Subcutaneous adipose tissue (tissue), 4 donors: ENCODE measurements around the gene PHF1. TPM values are rescaled to one million over a fixed set of nuclear protein-coding genes. Genes with fewer than 3 reads are reported as not detected.

Experiments used
- total RNA-seq, 4 donors: library from RNA; depleted of rRNA; stranded (reverse); fragments of >200 nt; gene quantifications; one replicate each; pipeline ENCODE4 v1.1.0, GENCODE V29; 2016
- TF ChIP-seq, protein P1 (sequence below): fragments of 450-650 bp; IDR thresholded peaks from one replicate; pipeline ENCODE4 v1.5.1; 2016; ENCODE audit warnings: low read depth, mild to moderate bottlenecking, control low read depth, antibody characterized with exemption, moderate library complexity

Gene PHF1
- total RNA-seq, 4 donors from 2014 or later, result 21.4 to 84.0 (median 48.3) TPM

DNA sequence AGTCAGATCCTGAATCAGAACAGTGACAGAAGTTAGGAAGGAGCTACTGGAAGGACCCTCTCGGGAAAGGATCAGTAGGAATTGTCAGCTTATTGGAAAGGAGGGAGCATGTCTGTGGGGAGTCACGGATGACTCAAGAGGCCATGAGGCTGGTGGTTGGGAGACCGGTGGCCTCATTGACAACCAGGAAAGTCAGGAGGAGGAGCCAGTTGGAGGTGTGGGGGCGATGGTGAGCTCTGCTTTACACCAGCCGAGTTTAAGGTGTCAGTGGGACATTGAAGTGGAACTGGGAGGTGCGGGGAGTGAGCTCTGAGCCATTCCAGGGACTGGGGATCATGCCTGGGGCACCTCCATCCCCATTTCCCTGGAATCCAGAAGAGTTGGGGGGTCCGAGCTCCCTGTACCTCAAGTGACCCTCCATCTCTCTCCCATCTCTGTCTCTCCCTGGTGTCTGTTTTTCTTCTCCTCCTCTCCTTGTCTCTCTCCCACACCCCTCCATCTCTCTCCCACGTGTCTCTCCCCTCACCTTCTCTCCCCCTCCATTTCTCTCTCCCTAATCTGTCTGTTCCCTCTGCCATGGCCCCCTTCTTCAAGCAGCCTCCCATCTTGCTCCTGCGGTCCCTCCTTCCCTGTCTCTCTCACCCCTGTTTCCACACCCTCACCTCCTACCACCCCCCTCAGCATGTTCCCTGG, 29.3 kb downstream of the PHF1 start:
- TF ChIP-seq, protein P1, sequence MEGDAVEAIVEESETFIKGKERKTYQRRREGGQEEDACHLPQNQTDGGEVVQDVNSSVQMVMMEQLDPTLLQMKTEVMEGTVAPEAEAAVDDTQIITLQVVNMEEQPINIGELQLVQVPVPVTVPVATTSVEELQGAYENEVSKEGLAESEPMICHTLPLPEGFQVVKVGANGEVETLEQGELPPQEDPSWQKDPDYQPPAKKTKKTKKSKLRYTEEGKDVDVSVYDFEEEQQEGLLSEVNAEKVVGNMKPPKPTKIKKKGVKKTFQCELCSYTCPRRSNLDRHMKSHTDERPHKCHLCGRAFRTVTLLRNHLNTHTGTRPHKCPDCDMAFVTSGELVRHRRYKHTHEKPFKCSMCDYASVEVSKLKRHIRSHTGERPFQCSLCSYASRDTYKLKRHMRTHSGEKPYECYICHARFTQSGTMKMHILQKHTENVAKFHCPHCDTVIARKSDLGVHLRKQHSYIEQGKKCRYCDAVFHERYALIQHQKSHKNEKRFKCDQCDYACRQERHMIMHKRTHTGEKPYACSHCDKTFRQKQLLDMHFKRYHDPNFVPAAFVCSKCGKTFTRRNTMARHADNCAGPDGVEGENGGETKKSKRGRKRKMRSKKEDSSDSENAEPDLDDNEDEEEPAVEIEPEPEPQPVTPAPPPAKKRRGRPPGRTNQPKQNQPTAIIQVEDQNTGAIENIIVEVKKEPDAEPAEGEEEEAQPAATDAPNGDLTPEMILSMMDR, result no peak

DNA sequence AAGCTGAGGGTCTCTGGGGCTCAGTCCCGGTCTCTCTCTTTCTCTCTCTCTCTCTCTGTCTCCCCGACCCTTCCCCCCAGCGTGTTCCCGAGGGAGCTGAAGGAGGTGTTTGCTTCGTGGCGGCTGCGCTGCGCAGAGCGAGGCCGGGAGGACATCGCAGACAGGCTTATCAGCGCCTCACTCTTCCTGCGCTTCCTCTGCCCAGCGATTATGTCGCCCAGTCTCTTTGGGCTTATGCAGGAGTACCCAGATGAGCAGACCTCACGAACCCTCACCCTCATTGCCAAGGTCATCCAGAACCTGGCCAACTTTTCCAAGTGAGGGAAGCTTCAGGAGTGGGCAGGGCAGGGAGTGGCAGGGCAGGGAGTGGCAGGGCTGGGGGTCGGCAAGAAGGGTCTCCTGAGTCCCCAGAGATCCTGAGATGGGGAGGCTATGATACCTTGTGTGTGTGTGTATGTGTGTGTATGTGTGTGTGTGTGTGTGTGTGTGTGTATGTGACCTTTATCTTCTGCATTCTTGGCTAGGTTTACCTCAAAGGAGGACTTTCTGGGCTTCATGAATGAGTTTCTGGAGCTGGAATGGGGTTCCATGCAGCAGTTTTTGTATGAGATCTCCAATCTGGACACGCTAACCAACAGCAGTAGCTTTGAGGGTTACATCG, 30.0 kb downstream of the PHF1 start:
- TF ChIP-seq, protein P1, result no peak

DNA sequence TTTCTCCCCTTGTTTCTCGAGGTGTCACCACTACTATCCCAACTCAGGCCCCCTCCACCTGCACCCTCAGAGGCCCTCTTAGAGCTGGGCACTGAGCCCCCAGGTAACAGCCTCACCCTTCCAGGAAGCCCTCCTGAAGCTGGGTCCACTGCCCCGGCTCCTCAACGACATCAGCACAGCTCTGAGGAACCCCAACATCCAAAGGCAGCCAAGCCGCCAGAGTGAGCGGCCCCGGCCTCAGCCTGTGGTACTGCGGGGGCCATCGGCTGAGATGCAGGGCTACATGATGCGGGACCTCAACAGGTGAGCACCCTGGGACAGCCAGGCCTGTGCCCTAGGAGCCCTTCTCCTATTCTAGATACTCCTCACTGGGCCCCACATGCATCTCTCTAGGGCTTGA, 30.6 kb downstream of the PHF1 start:
- TF ChIP-seq, protein P1, result no peak

DNA sequence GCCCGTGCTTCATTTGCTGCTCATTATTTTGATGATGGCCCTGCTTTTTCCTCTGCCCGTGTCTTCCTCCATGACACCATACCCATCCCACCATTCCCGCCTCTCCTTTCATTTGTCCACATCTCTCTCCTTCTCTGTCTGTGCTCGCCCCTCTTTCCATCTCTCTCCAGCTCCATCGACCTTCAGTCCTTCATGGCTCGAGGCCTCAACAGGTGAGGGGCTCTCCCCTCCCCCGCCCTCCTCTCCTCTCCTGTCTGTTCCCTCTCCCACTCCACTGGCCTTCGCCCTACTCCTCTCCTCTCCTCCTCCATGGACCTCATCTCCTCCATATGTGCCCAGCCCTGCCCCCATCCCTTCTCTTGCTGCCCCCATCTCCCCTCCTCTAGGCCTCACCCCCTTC, 31.5 kb downstream of the PHF1 start:
- TF ChIP-seq, protein P1, result no peak

DNA sequence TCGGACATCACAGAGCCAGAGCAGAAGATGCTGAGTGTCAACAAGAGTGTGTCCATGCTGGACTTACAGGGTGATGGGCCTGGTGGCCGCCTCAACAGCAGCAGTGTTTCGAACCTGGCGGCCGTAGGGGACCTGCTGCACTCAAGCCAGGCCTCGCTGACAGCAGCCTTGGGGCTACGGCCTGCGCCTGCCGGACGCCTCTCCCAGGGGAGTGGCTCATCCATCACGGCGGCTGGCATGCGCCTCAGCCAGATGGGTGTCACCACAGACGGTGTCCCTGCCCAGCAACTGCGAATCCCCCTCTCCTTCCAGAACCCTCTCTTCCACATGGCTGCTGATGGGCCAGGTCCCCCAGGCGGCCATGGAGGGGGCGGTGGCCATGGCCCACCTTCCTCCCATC, 32.2 kb downstream of the PHF1 start:
- TF ChIP-seq, protein P1, result no peak

DNA sequence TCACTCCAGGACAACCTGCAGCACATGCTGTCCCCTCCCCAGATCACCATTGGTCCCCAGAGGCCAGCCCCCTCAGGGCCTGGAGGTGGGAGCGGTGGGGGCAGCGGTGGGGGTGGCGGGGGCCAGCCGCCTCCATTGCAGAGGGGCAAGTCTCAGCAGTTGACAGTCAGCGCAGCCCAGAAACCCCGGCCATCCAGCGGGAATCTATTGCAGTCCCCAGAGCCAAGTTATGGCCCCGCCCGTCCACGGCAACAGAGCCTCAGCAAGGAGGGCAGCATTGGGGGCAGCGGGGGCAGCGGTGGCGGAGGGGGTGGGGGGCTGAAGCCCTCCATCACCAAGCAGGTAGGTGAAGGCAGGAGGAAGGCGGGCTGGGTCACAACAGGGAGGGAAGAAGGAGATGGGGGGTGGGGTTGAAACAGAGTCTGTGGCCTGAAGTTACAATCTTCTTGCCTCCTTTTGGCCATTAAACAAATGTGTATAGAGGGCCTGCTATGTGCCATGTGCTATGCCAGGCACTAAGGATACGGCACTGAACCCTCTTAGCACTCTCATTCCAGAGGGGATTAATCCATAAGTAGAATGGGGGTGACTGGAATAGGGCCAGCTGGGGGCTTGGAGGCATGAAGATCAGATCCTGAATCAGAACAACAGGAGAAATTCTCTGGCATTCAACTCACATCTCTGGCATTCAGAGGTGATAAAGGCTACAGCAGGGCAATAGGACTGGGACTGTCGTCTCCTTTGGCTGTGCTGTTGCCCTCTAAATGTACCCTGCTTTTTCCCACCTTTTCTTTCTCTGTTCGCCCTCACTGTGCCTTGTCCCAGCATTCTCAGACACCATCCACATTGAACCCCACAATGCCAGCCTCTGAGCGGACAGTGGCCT, 33.0 kb downstream of the PHF1 start:
- TF ChIP-seq, protein P1, result no peak

DNA sequence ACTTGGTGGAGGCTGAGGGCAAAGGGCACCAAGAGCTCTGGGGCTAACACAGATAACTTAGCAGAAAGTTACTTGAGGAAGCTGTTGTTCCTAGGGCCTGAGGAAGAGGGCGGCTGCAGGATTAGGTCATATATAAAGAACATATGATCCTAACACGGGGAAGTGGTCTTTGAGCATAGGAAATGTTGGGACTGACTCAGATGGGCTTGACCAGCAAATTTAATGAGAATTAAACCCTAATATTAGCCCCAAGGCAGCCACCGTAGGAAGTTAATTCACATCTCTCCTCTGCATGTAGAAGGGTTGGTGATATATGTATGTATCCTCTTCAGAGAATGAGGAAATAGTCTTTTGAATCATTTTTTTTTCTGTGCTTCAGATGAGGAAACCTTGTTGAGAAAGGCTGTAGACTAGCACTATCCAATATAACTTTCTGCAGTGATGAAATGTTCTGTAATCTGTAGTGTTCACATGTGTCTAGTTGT, 34.3 kb downstream of the PHF1 start:
- TF ChIP-seq, protein P1, result no peak
